Bone marrow (tissue), 2 donors: ENCODE measurements around the gene SERPINB13.

Source experiments
- DNase-seq, 2 donors: peaks; one replicate each; lab custom pipeline; 2025; lab: John Stamatoyannopoulos, UW

SERPINB13 gene

GRCh38 chr18:63648241-63648640, 61.1 kb downstream of the SERPINB13 start:
- DNase-seq = no peak
